ENCODE measurements around the gene SGSM1. TPM values are rescaled to one million over a fixed set of nuclear protein-coding genes. Genes with fewer than 3 reads are reported as not detected.
A peak's percentile ranks its signal among the peaks of the same experiment; 100 is the strongest.

Gene SGSM1
- total RNA-seq, result 1 to 10 TPM; 1.2 to 2.2 (median 1.6) TPM

GRCh38 chr22:24805790-24806662, at the start of gene SGSM1:
TSS of gene SGSM1 (plus strand) at chr22:24806211. CDS start at chr22:24806326, 115 bp downstream.
- TF ChIP-seq POLR2AphosphoS5 (IDR thresholded peaks at IDR 0.05) (peak in 1 of 2 donors; percentile 63), EP300 (IDR thresholded peaks at IDR 0.05) (no peak), POLR2A (IDR thresholded peaks at IDR 0.05; ENCODE audit: low read depth) (no peak), CTCF (IDR thresholded peaks at IDR 0.05) (peak in 1 of 3 experiments; percentile 14)
- DNase-seq (ENCODE audit: extremely low spot score), result no peak
- Histone ChIP-seq H3K27me3 (no peaks in the 10 kb centered on the region), H3K4me3 (peak within 1 kb of the TSS; percentile 60 to 72 (median 64)), H3K27ac (replicated peaks in 1 of 4) (peak within 1 kb of the TSS; percentile 77 to 83 (median 80)), H3K4me1 (peaks cover 37 to 52% (median 49%) of the 10 kb centered on the region in 4 donors), H3K36me3 (no peaks in the 10 kb centered on the region), H3K9me3 (no peaks in the 10 kb centered on the region)
- 5% methylated on average over 17 of the region's 80 CpGs for WGBS
- intact Hi-C loops (cut with DNase I), result no loop called here

DNA sequence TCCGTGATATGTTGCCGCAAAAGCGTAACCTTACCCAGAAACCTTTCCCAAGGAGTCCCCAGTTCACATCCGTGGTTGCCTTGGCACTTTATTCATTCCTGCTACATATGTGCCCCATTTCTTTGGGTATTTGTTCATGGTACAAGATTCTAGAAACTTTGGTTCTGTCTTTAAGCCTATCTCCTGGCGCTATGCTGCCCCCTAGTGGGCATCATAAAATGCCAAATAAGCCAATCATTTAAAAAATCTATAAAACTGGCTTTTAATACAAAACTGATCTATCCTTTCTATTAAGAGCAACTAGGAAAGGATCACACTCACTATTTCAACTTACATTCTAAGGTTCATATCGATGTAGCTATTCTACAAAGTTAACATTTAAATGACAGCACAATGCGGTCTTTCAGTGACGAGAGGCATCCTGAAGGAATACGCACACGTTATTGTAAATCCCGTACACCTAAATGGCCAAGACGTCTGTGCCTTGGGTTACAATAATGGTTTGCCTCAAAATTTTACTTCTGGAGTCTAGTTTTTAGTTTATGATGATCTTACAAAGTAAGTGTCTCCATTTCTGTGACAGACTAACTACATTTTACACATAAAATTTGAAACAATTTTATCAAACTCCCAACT, 47.7 kb upstream of the SGSM1 start:
- 59% methylated on average over 12 of the region's 12 CpGs for WGBS
- peak; percentile 73 to 86 (median 85) for TF ChIP-seq CTCF (IDR thresholded peaks at IDR 0.05)
- no peak for TF ChIP-seq POLR2AphosphoS5 (IDR thresholded peaks at IDR 0.05)
- TF ChIP-seq EP300 (IDR thresholded peaks at IDR 0.05), result no peak
- TF ChIP-seq POLR2A (IDR thresholded peaks at IDR 0.05; ENCODE audit: low read depth), result no peak
- H3K9me3 ChIP-seq, result no peaks in the 10 kb centered on the region
- intact Hi-C loops (cut with DNase I), result no loop called here
- no peaks in the 10 kb centered on the region for H3K36me3 ChIP-seq
- no peak overlapping the region for H3K27ac ChIP-seq (replicated peaks in 1 of 4)
- DNase-seq (ENCODE audit: extremely low spot score), result no peak
- H3K4me1 ChIP-seq, result no peaks in the 10 kb centered on the region
- no peak overlapping the region for H3K4me3 ChIP-seq
- peaks cover 0 to 11% (median 0%) of the 10 kb centered on the region in 4 donors for H3K27me3 ChIP-seq

GRCh38 chr22:24759765-24760164, 46.2 kb upstream of the SGSM1 start:
- intact Hi-C loops (cut with DNase I), result no loop called here
- Histone ChIP-seq H3K4me1 (no peaks in the 10 kb centered on the region), H3K4me3 (no peak overlapping the region), H3K9me3 (no peaks in the 10 kb centered on the region), H3K36me3 (no peaks in the 10 kb centered on the region), H3K27ac (replicated peaks in 1 of 4) (no peak overlapping the region), H3K27me3 (peaks cover 0 to 22% (median 2%) of the 10 kb centered on the region in 4 donors)
- TF ChIP-seq EP300 (IDR thresholded peaks at IDR 0.05), result no peak
- no peak for TF ChIP-seq CTCF (IDR thresholded peaks at IDR 0.05)
- TF ChIP-seq POLR2A (IDR thresholded peaks at IDR 0.05; ENCODE audit: low read depth), result no peak
- TF ChIP-seq POLR2AphosphoS5 (IDR thresholded peaks at IDR 0.05), result no peak
- WGBS, result 80% methylated on average over 6 of the region's 6 CpGs
- DNase-seq (ENCODE audit: extremely low spot score), result no peak

DNA sequence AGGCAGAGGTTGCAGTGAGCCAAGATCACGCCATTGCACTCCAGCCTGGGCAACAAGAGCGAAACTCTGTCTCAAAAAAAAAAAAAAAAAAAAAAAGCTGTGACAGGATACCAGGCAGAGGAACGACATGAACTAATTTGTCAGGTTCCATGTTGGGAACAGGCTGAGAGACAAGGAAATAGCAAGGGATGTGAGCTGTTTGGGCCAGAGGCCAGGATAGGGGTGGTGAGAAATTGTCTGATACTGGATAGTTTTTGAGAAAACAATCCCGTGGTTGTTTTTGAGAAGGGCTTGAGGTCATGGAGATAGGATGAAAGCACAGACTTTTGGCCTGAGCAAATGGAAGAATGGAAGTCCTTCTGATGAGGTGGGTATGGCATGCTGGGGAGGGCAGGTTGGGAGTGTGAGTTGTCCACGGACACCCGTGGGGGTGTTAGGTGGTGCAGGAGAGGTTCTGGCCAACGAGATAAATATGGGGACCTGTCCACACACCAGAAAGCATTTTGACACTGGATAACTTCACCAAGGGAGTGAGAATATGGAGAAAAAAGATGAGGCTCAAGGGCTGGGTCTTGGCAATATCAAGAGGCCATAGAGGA, 45.2 kb upstream of the SGSM1 start:
- Histone ChIP-seq H3K27me3 (peaks cover 0 to 23% (median 2%) of the 10 kb centered on the region in 4 donors), H3K9me3 (no peaks in the 10 kb centered on the region), H3K4me3 (no peak overlapping the region), H3K27ac (replicated peaks in 1 of 4) (no peak overlapping the region), H3K36me3 (no peaks in the 10 kb centered on the region), H3K4me1 (no peaks in the 10 kb centered on the region)
- DNase-seq (ENCODE audit: extremely low spot score), result no peak
- TF ChIP-seq CTCF (IDR thresholded peaks at IDR 0.05) (no peak), EP300 (IDR thresholded peaks at IDR 0.05) (no peak), POLR2AphosphoS5 (IDR thresholded peaks at IDR 0.05) (no peak), POLR2A (IDR thresholded peaks at IDR 0.05; ENCODE audit: low read depth) (no peak)
- intact Hi-C loops (cut with DNase I), result no loop called here
- WGBS, result 64% methylated on average over 5 of the region's 7 CpGs
